HG02759 (cell line): ENCODE data around the gene ESR2.
A peak's percentile ranks its signal among the peaks of the same experiment; 100 is the strongest.
"Not testable (repeated sequence)": the region's sequence is repeated elsewhere in the genome, so short reads cannot be mapped to it uniquely, and the experiment has no call there.

ENCODE experiments used
- ATAC-seq: cut with Tn5 transposase; IDR thresholded peaks from one replicate; pipeline ENCODE4 v1.9.1; 2021; ENCODE audit warnings: mild to moderate bottlenecking, moderate library complexity; ENCODE audit not compliant: unreplicated experiment

The ESR2 gene

DNA sequence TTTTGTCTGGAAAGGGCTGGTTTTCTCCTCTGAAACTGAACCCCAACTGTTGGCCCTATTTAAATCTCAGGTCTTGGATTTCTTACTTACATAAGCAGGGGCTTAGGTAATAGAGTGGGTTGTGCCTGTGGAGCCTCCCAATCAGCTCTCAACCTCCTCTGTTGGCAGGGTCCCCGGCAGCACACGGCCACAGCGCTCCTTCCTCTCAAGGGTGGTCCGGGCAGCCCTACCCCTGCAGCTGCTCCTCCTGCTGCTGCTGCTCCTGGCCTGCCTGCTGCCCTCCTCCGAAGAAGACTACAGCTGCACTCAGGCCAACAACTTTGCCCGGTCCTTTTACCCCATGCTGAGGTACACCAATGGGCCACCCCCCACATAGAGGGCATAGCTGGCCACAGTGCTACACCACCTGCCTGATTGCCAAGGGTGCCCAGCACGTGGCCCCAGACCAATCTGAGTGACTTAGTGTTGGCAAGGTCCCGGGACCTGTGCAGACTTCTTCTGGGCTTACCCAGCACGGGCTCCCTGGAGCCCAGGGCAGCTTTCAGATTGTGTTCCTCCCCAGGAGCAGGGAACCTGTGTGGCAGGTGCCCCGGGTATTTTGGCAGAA is 68.9 kb downstream of the ESR2 start:
- no peak for ATAC-seq

GRCh38 chr14:64221391-64222003 is 72.7 kb downstream of the ESR2 start:
- no peak for ATAC-seq

GRCh38 chr14:64220466-64220865 is 73.7 kb downstream of the ESR2 start:
- ATAC-seq: no peak

- ATAC-seq: no peak
These were observed 74.1 kb downstream of the ESR2 start for GRCh38 chr14:64220056-64220455.

DNA sequence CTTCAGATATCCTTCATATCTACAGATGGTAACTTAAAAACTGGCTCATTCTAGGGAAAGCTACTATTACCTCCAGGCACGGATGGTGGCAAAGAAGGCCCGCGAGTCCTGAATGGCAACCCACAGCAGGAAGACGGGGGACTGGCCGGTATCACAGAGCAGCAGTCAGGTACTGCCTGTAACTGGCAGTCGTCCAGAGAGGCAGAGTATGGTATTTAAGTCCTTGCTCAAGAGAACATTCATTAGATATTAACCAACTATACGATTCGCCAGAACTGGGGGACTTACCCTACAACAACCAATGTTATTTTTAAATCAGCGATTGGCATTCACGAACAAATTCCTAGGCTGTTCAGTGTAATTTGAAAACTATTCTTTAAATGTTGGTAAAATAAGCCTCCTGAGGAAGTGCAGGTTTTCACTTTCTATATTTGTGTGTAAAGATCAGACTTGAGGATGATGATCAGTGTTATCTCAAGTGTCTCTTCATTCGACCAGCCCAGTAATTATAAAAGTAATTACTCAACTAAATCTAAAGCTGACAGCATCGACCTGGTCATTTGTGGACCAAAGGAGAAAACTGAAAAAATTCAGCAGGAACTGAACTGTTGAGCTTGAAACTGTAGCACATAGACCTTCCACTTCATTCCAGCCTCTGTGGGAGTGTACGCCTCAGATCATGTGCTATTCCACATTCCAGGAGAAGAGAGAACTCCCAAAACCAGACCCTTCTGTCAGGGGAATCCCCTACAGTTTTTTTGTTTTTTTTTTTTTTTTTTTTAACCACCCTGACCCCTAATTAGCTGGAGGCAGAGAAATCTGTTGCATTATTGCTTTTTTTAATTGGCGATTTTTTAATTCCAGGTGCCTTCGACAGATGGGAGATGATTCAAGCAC is 75.6 kb downstream of the ESR2 start:
- peak; percentile 56 for ATAC-seq

GRCh38 chr14:64217834-64218233 is 76.3 kb downstream of the ESR2 start:
- ATAC-seq: peak; percentile 18

GRCh38 chr14:64217308-64217707 is 76.9 kb downstream of the ESR2 start:
- peak; percentile 46 for ATAC-seq

GRCh38 chr14:64215978-64216377 is 78.2 kb downstream of the ESR2 start:
- ATAC-seq: no peak

DNA sequence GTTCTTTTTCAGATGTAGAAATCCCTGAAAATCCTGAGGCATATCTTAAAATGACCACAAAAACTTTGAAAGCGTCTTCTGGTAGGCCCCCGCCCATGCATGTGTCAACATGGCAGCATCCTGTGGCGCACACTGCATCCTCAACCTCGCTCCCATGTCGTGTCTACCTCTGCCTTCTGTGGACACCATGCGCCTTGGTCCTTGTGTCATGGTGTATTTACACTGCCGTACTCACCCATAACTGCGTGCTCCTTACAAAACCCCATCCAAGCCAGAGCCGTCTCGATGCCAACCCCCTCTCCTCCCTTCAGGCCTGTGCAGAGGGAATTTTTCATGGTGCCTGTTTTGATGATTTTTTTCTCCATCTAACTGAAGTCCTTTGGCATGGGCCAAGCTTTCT is 78.9 kb downstream of the ESR2 start:
- no peak for ATAC-seq

- no peak for ATAC-seq
These were observed 80.2 kb downstream of the ESR2 start for GRCh38 chr14:64213853-64214570.

DNA sequence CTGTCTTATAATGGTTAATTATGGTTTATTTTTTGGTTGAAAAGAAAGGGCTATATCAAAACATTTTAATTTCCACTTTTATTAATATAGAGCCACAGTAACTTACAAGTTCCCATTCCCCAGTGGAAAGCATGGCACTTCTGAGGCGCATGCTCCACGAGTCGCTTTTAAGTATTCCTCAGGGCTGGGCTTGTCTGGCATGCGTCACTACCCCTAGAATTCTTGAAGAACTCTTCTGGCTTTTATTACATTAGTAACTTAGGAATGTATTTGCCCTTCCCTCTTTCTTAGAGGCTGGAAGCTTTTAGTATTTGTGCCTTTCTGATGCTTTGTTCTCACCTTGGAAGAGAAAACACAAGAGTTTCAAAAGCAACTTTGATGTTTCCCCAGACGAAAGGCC is 81.1 kb downstream of the ESR2 start:
- ATAC-seq: no peak

DNA sequence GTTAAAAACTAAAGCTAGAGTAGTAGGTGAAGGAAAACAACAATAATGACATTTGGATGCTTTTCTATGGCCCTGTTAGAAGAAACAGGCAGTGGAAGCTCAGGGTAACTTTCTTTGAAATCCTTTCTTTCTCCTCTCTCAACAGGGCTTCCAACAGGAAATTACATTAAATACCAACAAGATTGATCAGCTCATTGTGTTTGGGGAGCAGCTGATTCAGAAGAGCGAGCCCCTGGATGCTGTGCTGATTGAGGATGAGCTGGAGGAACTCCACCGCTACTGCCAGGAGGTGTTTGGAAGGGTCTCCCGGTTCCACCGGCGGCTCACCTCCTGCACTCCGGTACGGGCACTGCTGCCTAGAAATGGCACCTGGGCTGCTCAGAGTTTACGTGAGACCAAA is 81.5 kb downstream of the ESR2 start:
- ATAC-seq: no peak

GRCh38 chr14:64210912-64211311 is 83.3 kb downstream of the ESR2 start:
- not testable (repeated sequence) for ATAC-seq

- ATAC-seq: no peak
These were observed 84.0 kb downstream of the ESR2 start for GRCh38 chr14:64210216-64210615.

- ATAC-seq: peak; percentile 85
These were observed 84.6 kb downstream of the ESR2 start for GRCh38 chr14:64209444-64210131.

DNA sequence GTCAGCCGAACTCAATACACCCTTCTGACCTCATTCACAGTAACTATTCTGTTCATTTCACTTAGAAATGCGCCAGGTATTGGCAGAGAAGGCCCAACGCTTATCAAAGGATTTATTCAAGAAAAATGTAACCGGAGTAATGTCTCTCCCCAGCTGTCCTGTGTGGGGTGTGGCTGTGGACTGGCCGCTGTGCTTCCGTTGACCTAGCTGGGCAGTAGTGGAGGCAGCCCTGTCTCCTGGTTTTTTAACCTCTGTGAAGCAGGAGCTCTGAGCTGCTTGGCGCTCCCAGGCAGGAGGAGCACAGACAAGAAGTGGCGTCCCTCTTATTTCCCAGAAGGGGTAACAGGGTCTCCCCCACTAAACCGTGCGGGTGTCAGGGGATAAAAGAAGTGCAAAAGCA is 85.2 kb downstream of the ESR2 start:
- ATAC-seq: no peak

DNA sequence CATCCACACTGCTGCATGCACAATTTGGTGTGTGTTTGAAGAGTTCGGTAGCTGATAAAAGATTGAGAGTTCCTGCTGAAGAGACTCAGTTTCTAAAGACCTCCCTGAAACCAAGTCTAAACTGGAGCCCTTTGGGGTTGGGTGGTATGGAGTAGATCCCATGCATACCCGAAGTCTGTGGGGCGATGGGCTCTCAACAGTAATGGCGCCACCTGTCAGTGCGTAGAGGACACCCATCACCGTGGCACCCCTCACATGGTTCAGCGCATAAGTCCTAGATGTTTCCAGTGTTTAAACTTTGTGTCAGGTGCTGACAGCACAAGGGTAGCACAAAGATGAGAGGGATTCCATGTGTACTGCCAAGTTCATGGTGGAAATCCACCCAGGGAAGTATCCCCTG is 85.9 kb downstream of the ESR2 start:
- no peak for ATAC-seq

DNA sequence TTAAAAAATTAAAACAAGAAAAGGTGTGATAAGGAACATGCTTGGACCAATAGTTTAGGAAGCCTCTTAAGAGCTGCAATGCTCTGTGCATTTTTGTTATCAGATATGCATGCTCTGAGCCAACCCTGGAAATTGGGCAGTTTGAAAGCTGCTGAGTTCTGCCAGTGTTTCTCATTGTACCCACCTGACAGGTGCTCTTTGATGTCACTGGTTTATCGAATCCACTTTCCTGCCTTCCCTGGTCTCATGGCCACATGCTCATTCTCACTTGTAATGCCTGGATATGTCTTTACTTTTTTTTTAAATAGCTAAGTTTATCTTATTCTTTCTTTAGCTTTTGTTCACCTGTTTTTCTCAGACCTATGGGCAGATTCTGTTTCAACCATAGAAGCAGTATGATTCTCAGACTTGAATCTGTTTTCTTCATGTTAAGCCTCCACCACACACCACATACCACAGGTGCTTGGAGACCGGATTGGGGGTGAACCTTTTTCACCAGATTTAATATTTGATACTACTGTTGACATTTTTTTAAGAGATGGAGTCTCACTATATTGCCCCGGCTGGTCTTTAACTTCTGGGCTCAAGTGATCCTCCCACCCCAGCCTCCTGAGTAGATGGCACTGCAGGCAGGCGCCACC is 90.7 kb downstream of the ESR2 start:
- ATAC-seq: no peak

DNA sequence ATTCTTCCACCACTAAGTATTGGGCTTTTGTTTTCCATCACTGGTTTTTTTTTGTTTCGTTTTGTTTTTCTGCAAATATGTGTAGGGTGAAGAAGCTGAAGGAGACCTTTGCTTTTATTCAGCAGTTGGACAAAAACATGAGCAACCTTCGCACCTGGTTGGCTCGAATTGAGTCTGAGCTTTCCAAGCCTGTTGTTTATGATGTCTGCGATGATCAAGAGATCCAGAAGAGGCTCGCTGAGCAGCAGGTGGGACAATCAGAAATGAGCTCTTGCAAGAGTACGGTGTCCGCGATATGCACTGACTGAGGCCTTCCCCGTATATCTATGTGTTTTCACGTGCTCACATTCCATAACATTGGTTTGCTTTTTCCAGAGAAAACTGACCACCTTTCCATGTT is 91.5 kb downstream of the ESR2 start:
- no peak for ATAC-seq

DNA sequence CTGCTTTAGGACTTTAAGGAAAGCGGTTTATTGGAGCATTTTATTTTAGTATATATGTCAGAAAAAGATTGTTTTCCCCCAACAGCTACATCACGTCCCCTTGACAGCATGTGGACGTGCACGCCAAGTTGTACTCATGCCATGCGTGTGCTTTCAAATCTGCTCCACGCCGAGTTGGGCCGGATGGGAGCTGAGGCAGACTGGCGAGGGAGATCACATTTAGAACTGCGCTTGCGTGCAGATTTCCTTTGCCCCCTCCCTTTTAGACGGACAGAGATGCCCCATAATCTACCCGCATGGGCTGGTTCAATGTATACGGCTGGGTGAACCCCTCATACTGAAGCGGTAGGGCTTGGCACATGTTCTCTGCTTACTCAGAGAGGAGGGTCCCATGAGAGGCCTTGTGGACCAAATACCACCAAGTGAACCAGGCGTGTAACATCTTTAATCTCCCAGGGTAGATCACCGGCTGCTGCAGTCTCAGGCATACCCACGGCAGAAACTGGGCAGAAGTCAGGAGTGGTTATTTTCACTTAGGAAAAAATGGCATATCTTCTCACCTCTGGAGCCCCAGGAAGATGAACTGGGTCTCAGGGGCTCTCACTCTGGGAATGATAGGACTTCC is 92.1 kb downstream of the ESR2 start:
- no peak for ATAC-seq
